IMR-90 (cell line): ENCODE results near the gene P4HA3. TPM values are rescaled to one million over a fixed set of nuclear protein-coding genes. Genes with fewer than 3 reads are reported as not detected.

Source experiments
- ATAC-seq: fragments of 200-7000 bp; cut with Tn5 transposase; 2 replicates; pipeline ENCODE4 v1.9.1; 2020; ENCODE audit warnings: low read depth, mild to moderate bottlenecking, moderate library complexity
- BruUV-seq: library from RNA; stranded (reverse); fragments of 400-500 nt; replicated peaks from 2 replicates; lab custom pipeline; 2021; lab: Mats Ljungman, UMichigan
- CTCF ChIA-PET: fragments of 300-600 bp; formaldehyde crosslinking; extraction: SDS; loops from one replicate; lab custom pipeline; 2021; ENCODE audit warnings: antibody characterized with exemption; lab: Yijun Ruan, JAX
- POLR2A ChIA-PET: fragments of 300-600 bp; sonication (Branson Sonifier 250); formaldehyde crosslinking; loops from one replicate; lab custom pipeline; 2022; ENCODE audit warnings: antibody characterized with exemption; ENCODE audit not compliant: unreplicated experiment; lab: Charles Lee
- DNase-seq: peaks from one replicate; pipeline ENCODE4 v3.0.0; 2013
- H2AFZ ChIP-seq: replicated peaks from 2 replicates; pipeline ENCODE3; 2013; ENCODE audit warnings: low read length, mild to moderate bottlenecking; ENCODE audit not compliant: poor library complexity
- H2AK5ac ChIP-seq: 2 replicates; pipeline ENCODE4 v1.6.1; 2013; ENCODE audit warnings: low read depth, low read length, inconsistent platforms
- H2AK9ac ChIP-seq: replicated peaks from 2 replicates; pipeline ENCODE3; 2013; ENCODE audit warnings: mild to moderate bottlenecking, low read depth, low read length, moderate library complexity; ENCODE audit not compliant: poor library complexity
- H2BK120ac ChIP-seq: 2 replicates; pipeline ENCODE4 v1.6.1; 2013; ENCODE audit warnings: low read depth, low read length, inconsistent platforms
- H2BK15ac ChIP-seq: 3 replicates; pipeline ENCODE4 v1.6.1; 2013; ENCODE audit warnings: low read depth, low read length, inconsistent platforms
- H2BK20ac ChIP-seq: 2 replicates; pipeline ENCODE4 v1.6.1; 2013; ENCODE audit warnings: low read depth, mild to moderate bottlenecking, inconsistent platforms, low read length, moderate library complexity
- H2BK5ac ChIP-seq: 2 replicates; pipeline ENCODE4 v1.6.1; 2013; ENCODE audit warnings: mild to moderate bottlenecking, low read depth, low read length, inconsistent platforms; ENCODE audit not compliant: poor library complexity, severe bottlenecking
- H3K14ac ChIP-seq: replicated peaks from 2 replicates; pipeline ENCODE4 v1.6.1; 2013; ENCODE audit warnings: low read depth, low read length, inconsistent platforms
- H3K18ac ChIP-seq: 2 replicates; pipeline ENCODE4 v1.6.1; 2013; ENCODE audit warnings: low read depth, low read length, control low read depth
- H3K23ac ChIP-seq: 2 replicates; pipeline ENCODE4 v1.6.1; 2013; ENCODE audit warnings: low read depth, low read length, inconsistent platforms
- H3K27ac ChIP-seq: 2 replicates; pipeline ENCODE4 v1.5.1; 2013; ENCODE audit warnings: mild to moderate bottlenecking, control low read depth, low read length; ENCODE audit not compliant: insufficient read depth
- H3K27me3 ChIP-seq: 2 replicates; pipeline ENCODE4 v1.6.1; 2013; ENCODE audit warnings: low read length; ENCODE audit not compliant: control insufficient read depth, insufficient read depth
- H3K36me3 ChIP-seq: 2 replicates; pipeline ENCODE4 v1.6.1; 2013; ENCODE audit warnings: low read length, mixed read lengths; ENCODE audit not compliant: control insufficient read depth, insufficient read depth
- H3K4ac ChIP-seq: 2 replicates; pipeline ENCODE4 v1.6.1; 2013; ENCODE audit warnings: low read depth, low read length, inconsistent platforms
- H3K4me1 ChIP-seq: 2 replicates; pipeline ENCODE4 v1.6.1; 2013; ENCODE audit warnings: low read length, mixed read lengths; ENCODE audit not compliant: control insufficient read depth, insufficient read depth
- H3K4me2 ChIP-seq: 2 replicates; pipeline ENCODE4 v1.6.1; 2013; ENCODE audit warnings: low read depth, mild to moderate bottlenecking, control low read depth, low read length, moderate library complexity
- H3K4me3 ChIP-seq: 2 replicates; pipeline ENCODE4 v1.5.1; 2013; ENCODE audit warnings: low read depth, mild to moderate bottlenecking, control low read depth, low read length, moderate library complexity; ENCODE audit not compliant: insufficient read depth
- H3K56ac ChIP-seq: 2 replicates; pipeline ENCODE4 v1.6.1; 2013; ENCODE audit warnings: low read length, inconsistent platforms; ENCODE audit not compliant: insufficient read depth; ENCODE audit errors: extremely low read depth
- H3K79me1 ChIP-seq, 2 experiments: 2 replicates each; pipeline ENCODE4 v1.6.1; 2013; ENCODE audit warnings: low read length in 2 of 2, inconsistent platforms in 1 of 2, low read depth in 1 of 2
- H3K9ac ChIP-seq: 2 replicates; pipeline ENCODE4 v1.6.1; 2013; ENCODE audit warnings: low read depth, low read length, control low read depth
- H3K9me1 ChIP-seq: 2 replicates; pipeline ENCODE4 v1.6.1; 2013; ENCODE audit warnings: low read length, inconsistent platforms; ENCODE audit not compliant: insufficient read depth
- H3K9me3 ChIP-seq: 2 replicates; pipeline ENCODE4 v1.6.1; 2013; ENCODE audit warnings: low read length; ENCODE audit not compliant: control insufficient read depth, insufficient read depth
- H4K20me1 ChIP-seq: 2 replicates; pipeline ENCODE4 v1.6.1; 2013; ENCODE audit warnings: low read length, inconsistent platforms; ENCODE audit not compliant: insufficient read depth
- H4K5ac ChIP-seq: 2 replicates; pipeline ENCODE4 v1.6.1; 2013; ENCODE audit warnings: mild to moderate bottlenecking, low read depth, low read length, control low read depth
- H4K8ac ChIP-seq, 2 experiments: 2 replicates each; pipeline ENCODE4 v1.6.1; 2013; ENCODE audit warnings: low read depth in 2 of 2, low read length in 2 of 2, control low read depth in 1 of 2, inconsistent platforms in 1 of 2
- H4K91ac ChIP-seq: 2 replicates; pipeline ENCODE4 v1.6.1; 2013; ENCODE audit warnings: low read depth, low read length, inconsistent platforms; ENCODE audit not compliant: insufficient read depth
- BHLHE40 ChIP-seq: fragments of 150-350 bp; IDR thresholded peaks from 2 replicates; pipeline ENCODE4 v1.6.1; 2016; ENCODE audit warnings: mild to moderate bottlenecking, low read depth, low read length
- CEBPB ChIP-seq: IDR thresholded peaks from 2 replicates; pipeline ENCODE4 v1.6.1; 2012; ENCODE audit warnings: low read depth, low read length, improper control_type of control experiment
- CHD1 ChIP-seq: IDR thresholded peaks from 2 replicates; pipeline ENCODE4 v1.6.1; 2012; ENCODE audit warnings: low read depth, low read length, improper control_type of control experiment
- FOS ChIP-seq: fragments of 150-350 bp; IDR thresholded peaks from 2 replicates; pipeline ENCODE4 v1.6.1; 2016; ENCODE audit warnings: low read depth, low read length
- MAFK ChIP-seq: IDR thresholded peaks from 2 replicates; pipeline ENCODE4 v1.6.1; 2012; ENCODE audit warnings: low read depth, low read length, improper control_type of control experiment
- MXI1 ChIP-seq: IDR thresholded peaks from 2 replicates; pipeline ENCODE4 v1.6.1; 2012; ENCODE audit warnings: low read depth, mild to moderate bottlenecking, low read length, moderate library complexity, borderline replicate concordance
- POLR2A ChIP-seq: IDR thresholded peaks from 2 replicates; pipeline ENCODE4 v1.6.1; 2012; ENCODE audit warnings: mild to moderate bottlenecking, low read depth, low read length
- RCOR1 ChIP-seq: IDR thresholded peaks from 2 replicates; pipeline ENCODE4 v1.6.1; 2012; ENCODE audit warnings: mild to moderate bottlenecking, low read length, improper control_type of control experiment; ENCODE audit not compliant: insufficient replicate concordance
- RFX5 ChIP-seq: IDR thresholded peaks from 2 replicates; pipeline ENCODE4 v1.8.0; 2012; ENCODE audit warnings: low read depth, mild to moderate bottlenecking, low read length, moderate library complexity
- SMC3 ChIP-seq: fragments of 150-350 bp; IDR thresholded peaks from 2 replicates; pipeline ENCODE4 v1.6.1; 2016; ENCODE audit warnings: low read depth, mild to moderate bottlenecking, antibody characterized with exemption, low read length, moderate library complexity
- WGBS, 2 experiments: methylation state at CpG; one replicate each; pipeline versions ENCODE4 v1.1.5 to v1.1.7; 2013; ENCODE audit warnings: missing lambda C conversion rate in 2 of 2; ENCODE audit not compliant: insufficient read length in 1 of 2; ENCODE audit errors: extremely low coverage in 2 of 2; 5-methylcytosine and 5-hydroxymethylcytosine counted together
- dilution Hi-C: fragments of 300-500 bp; cut with HindIII; formaldehyde crosslinking; loops from one replicate; pipeline ENCODE4 v1.14.3; 2018; ENCODE audit warnings: low sequenced_read_pairs; ENCODE audit not compliant: unreplicated experiment
- in situ Hi-C: fragments of 300-500 bp; cut with MboI; formaldehyde crosslinking; loops from 3 replicates; pipeline ENCODE4 v1.14.3; 2019; ENCODE audit warnings: low sequenced_read_pairs, inconsistent platforms, mixed read lengths
- intact Hi-C: fragments of 100-400 bp; cut with micrococcal nuclease; formaldehyde crosslinking; loops from 2 replicates; pipeline ENCODE4 v1.10.0; 2022
- polyA plus RNA-seq, 3 experiments: library from polyadenylated mRNA; depleted of rRNA; stranded (reverse); fragments of >200 nt; gene quantifications; 2 replicates each; pipeline ENCODE4 v1.2.3, GENCODE V29; 2012; ENCODE audit warnings: low replicate concordance in 1 of 3
- total RNA-seq: library from RNA; depleted of rRNA; stranded (reverse); fragments of >200 nt; gene quantifications from 2 replicates; pipeline ENCODE4 v1.2.3, GENCODE V29; 2012
- TF ChIP-seq, protein P1 (sequence below): fragments of 150-350 bp; IDR thresholded peaks from 2 replicates; pipeline ENCODE4 v1.6.1; 2016; ENCODE audit warnings: low read depth, mild to moderate bottlenecking, low read length, moderate library complexity, borderline replicate concordance
- TF ChIP-seq, protein P2 (sequence below): fragments of 150-350 bp; IDR thresholded peaks from 2 replicates; pipeline ENCODE4 v1.6.1; 2017; ENCODE audit warnings: mild to moderate bottlenecking, antibody characterized with exemption, low read length, low read depth
- TF ChIP-seq, protein P3 (sequence below): conservative IDR thresholded peaks from 2 replicates; pipeline ENCODE4 v1.5.1; 2012; ENCODE audit warnings: mild to moderate bottlenecking, low read depth, low read length, improper control_type of control experiment

The P4HA3 gene
- total and polyA plus RNA-seq, 2 of the 4 experiments (the other 2 are of a cell fraction), result 2.9 to 5.7 TPM

DNA sequence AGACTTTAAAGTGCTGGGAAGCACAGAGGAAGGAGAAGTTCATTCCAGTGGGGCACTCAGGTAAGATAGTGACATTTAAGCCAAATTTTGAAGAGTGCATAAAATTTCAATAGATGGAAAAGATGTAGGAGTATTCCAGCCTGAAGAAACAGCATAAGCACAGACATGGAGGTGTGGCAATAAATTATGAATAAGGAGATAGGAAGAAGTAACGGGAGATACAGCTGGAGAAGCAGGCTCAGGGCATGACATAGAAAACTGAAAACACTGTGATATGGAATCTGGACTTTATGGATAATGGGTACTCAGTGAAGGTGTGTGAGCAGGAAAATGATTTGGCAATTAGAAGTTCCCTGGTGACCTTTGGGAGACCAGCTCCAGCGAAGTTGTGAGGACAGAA, 33.3 kb downstream of the P4HA3 start:
- intact Hi-C loops, result loop anchor here (5.0 kb wide), 1 partner anchor 39 kb away; no protein-coding TSS in a partner anchor

More for the DNA sequence above, 33.3 kb downstream of the P4HA3 start:
- Histone ChIP-seq H3K27ac (peak overlapping the region; percentile 99), H3K4me2 (peak overlapping the region; percentile 22), H2BK20ac (peak overlapping the region; percentile 99), H3K9ac (peak overlapping the region; percentile 27; the same call in 1 of the 2 replicates), H3K9me3 (no peaks in the 10 kb centered on the region), H3K4ac (peak overlapping the region; percentile 96), H2BK120ac (peak overlapping the region; percentile 98), H2AFZ (no peak overlapping the region), H4K8ac (peak overlapping the region; percentile 64 to 89), H2AK5ac (peak overlapping the region; percentile 90), H3K36me3 (peaks cover 3% of the 10 kb centered on the region; the same call in 1 of the 2 replicates), H3K14ac (peak overlapping the region; percentile 95), H3K9me1 (peaks cover 33% of the 10 kb centered on the region), H4K20me1 (no peaks in the 10 kb centered on the region), H4K5ac (peak overlapping the region; percentile 99), H3K4me3 (no peak overlapping the region), H3K27me3 (no peaks in the 10 kb centered on the region), H2AK9ac (no peak overlapping the region), H3K56ac (peak overlapping the region; percentile 48), H3K23ac (peak overlapping the region; percentile 86), H2BK5ac (peak overlapping the region; percentile 95), H2BK15ac (peak overlapping the region; percentile 93), H3K4me1 (peaks cover 31% of the 10 kb centered on the region), H3K18ac (peak overlapping the region; percentile 98), H4K91ac (peak overlapping the region; percentile 91), H3K79me1 (peaks cover 0 to 7% of the 10 kb centered on the region in 2 experiments; a peak in 1 of 4 replicates)
- ChIA-PET CTCF (interaction anchor here (0.8 kb wide), 1 partner anchor 9 kb away, joined by 3 read pairs; no protein-coding TSS in a partner anchor), POLR2A (no interaction called here)
- dilution Hi-C loops, result no loop called here
- WGBS, 2 experiments, result 44% methylated on average over 1 of the region's 2 CpGs; no CpG with 5 or more reads in 1 of the 2 experiments
- TF ChIP-seq CEBPB (no peak), RFX5 (no peak), RCOR1 (no peak), FOS (no peak), MAFK (no peak), MXI1 (no peak), SMC3 (no peak), BHLHE40 (no peak), POLR2A (no peak), CHD1 (no peak)
- TF ChIP-seq, protein P1, sequence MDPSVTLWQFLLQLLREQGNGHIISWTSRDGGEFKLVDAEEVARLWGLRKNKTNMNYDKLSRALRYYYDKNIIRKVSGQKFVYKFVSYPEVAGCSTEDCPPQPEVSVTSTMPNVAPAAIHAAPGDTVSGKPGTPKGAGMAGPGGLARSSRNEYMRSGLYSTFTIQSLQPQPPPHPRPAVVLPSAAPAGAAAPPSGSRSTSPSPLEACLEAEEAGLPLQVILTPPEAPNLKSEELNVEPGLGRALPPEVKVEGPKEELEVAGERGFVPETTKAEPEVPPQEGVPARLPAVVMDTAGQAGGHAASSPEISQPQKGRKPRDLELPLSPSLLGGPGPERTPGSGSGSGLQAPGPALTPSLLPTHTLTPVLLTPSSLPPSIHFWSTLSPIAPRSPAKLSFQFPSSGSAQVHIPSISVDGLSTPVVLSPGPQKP, result no peak
- TF ChIP-seq, protein P2, sequence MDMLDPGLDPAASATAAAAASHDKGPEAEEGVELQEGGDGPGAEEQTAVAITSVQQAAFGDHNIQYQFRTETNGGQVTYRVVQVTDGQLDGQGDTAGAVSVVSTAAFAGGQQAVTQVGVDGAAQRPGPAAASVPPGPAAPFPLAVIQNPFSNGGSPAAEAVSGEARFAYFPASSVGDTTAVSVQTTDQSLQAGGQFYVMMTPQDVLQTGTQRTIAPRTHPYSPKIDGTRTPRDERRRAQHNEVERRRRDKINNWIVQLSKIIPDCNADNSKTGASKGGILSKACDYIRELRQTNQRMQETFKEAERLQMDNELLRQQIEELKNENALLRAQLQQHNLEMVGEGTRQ, result no peak
- TF ChIP-seq, protein P3, sequence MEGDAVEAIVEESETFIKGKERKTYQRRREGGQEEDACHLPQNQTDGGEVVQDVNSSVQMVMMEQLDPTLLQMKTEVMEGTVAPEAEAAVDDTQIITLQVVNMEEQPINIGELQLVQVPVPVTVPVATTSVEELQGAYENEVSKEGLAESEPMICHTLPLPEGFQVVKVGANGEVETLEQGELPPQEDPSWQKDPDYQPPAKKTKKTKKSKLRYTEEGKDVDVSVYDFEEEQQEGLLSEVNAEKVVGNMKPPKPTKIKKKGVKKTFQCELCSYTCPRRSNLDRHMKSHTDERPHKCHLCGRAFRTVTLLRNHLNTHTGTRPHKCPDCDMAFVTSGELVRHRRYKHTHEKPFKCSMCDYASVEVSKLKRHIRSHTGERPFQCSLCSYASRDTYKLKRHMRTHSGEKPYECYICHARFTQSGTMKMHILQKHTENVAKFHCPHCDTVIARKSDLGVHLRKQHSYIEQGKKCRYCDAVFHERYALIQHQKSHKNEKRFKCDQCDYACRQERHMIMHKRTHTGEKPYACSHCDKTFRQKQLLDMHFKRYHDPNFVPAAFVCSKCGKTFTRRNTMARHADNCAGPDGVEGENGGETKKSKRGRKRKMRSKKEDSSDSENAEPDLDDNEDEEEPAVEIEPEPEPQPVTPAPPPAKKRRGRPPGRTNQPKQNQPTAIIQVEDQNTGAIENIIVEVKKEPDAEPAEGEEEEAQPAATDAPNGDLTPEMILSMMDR, result no peak
- DNase-seq (no peak), ATAC-seq (no peak)
- no TSS peak for BruUV-seq
- in situ Hi-C loops, result no loop called here
